VCaP (cell line): ENCODE results near the gene CST1.
A peak's percentile ranks its signal among the peaks of the same experiment; 100 is the strongest.
"Not testable (repeated sequence)": the region's sequence is repeated elsewhere in the genome, so short reads cannot be mapped to it uniquely, and the experiment has no call there.

Experiments
- H3K27ac ChIP-seq: fragments of 450-650 bp; 2 replicates; pipeline ENCODE4 v1.5.1; 2017
- TF ChIP-seq, protein P1 (sequence below): fragments of 450-650 bp; conservative IDR thresholded peaks from 2 replicates; pipeline ENCODE4 v1.5.1; 2017; ENCODE audit warnings: mild to moderate bottlenecking, moderate library complexity

Gene CST1

DNA sequence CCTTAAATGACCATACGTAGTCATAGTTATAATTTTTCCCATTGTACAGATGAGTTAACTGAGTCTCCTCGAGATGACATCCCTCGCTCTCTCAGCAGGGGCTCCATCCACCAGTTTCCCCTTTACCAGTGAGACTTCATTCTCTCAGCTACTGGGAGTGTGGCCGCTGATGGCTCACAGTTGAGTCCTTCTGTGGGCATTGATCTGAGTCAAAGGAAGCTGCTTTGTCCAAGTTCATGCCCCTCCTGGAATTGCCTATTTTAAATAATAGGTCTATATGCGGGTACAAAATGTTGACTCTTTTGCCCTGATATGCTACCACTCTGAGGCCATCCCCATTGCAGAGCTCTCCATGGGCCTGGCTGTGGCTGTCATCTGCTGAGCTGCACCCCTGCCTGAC, 14.8 kb upstream of the CST1 start:
- TF ChIP-seq, protein P1, sequence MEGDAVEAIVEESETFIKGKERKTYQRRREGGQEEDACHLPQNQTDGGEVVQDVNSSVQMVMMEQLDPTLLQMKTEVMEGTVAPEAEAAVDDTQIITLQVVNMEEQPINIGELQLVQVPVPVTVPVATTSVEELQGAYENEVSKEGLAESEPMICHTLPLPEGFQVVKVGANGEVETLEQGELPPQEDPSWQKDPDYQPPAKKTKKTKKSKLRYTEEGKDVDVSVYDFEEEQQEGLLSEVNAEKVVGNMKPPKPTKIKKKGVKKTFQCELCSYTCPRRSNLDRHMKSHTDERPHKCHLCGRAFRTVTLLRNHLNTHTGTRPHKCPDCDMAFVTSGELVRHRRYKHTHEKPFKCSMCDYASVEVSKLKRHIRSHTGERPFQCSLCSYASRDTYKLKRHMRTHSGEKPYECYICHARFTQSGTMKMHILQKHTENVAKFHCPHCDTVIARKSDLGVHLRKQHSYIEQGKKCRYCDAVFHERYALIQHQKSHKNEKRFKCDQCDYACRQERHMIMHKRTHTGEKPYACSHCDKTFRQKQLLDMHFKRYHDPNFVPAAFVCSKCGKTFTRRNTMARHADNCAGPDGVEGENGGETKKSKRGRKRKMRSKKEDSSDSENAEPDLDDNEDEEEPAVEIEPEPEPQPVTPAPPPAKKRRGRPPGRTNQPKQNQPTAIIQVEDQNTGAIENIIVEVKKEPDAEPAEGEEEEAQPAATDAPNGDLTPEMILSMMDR: no peak
- H3K27ac ChIP-seq: no peak overlapping the region

GRCh38 chr20:23764630-23765029, 13.9 kb upstream of the CST1 start:
- not testable (repeated sequence) for H3K27ac ChIP-seq

DNA sequence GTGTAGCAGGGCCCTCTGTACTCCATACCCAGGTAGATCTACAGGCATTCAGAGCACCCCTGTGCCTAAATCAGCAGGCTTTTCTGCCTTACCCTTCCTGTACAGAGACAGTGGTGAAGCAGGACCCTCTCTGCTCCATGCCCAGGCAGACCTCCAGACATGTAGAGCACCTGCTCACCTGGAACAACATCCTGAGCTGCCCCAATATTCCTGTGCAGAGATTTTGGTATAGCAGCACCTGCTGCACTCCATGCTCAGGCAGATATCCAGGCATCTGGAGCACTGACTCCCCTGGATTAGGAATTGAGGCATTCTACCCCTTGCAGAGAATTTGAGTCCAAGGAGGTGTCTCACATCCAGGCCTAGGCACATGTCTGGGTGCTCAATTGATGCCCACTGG, 12.6 kb upstream of the CST1 start:
- TF ChIP-seq, protein P1: no peak
- H3K27ac ChIP-seq: no peak overlapping the region

DNA sequence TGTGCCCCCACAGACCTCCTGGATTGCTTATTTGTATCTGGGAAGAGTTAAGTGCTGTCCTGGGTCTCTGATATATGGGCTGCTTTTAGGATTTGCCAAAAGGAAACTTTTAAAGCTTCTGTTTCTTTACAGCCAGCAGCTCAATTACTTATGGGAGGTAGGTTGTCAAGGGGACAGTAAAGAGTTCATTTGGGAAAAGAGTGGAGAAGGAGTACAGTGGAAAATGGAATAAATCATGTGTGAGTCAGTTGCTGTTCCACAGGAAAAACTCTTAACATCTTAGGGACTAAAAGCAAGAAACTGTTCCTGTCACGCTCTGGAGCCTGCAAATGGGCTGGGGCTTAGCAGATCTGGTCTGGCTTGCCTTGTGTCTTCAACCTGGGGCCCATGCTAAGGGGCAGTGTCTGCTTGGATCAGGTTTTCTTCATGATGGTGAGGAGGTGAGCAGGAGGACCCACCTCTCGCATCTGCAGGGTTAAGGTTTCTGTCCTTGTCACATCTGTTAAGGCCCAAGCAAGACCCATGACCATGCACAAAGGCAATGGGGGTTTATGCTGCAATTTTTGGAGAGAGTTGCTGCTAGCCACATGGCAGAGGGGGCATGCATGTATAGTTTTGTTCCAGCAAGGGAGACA, 8.7 kb upstream of the CST1 start:
- TF ChIP-seq, protein P1: no peak
- no peak overlapping the region for H3K27ac ChIP-seq

GRCh38 chr20:23756792-23757191, 6.1 kb upstream of the CST1 start:
- H3K27ac ChIP-seq: peak overlapping the region; percentile 92

DNA sequence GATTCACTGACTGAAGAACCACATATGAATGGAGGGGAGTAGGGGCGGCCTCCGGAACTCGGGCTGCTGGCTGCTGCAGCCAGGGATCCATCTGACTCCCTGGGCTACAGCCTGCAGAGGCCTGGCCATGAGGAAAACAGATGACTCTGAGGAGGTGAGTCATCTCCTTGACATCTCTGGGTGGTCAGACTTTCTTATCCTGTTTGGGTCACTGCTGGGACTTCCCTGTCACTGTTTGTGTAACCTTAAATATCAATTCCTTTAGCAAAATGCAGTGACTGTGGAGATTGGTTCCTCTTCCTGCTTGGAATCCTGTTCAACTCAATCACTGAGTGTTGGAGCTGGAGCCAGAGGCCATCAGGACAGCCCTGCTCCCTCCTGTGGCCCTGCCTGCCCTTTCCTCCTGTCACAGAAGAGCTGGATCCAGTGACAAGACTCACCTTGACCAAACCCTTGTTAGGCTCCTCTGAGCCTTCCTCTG, 4.4 kb upstream of the CST1 start:
- peak overlapping the region; percentile 92 for H3K27ac ChIP-seq

- TF ChIP-seq, protein P1: no peak
- peak overlapping the region; percentile 92; the same call in 1 of the 2 replicates for H3K27ac ChIP-seq
Observed at GRCh38 chr20:23754731-23755130, 4.0 kb upstream of the CST1 start.

- no peak overlapping the region for H3K27ac ChIP-seq
- TF ChIP-seq, protein P1: no peak
Observed at GRCh38 chr20:23753589-23753988, 2.9 kb upstream of the CST1 start.

DNA sequence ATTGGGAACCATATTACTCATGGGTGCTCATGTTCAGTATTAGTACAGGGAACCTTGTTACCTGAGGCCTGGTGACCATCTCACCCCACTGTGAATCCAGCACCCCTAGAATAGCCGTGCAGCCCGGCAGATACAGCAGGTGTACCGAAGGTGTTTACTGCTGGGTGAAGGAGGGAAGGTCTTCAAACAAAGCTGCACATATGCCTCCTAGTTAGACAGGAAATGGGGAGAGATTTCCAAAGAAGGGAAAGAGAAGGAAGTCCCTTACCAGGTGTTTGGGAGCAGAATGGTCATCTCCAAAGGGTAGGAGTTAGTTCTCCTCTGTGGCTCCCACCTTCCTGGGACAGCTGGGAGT, 2.4 kb upstream of the CST1 start:
- TF ChIP-seq, protein P1: no peak

More for the DNA sequence above, 2.4 kb upstream of the CST1 start:
- H3K27ac ChIP-seq: no peak overlapping the region
